ENCODE data around the gene LRRC75A.

LRRC75A gene

DNA sequence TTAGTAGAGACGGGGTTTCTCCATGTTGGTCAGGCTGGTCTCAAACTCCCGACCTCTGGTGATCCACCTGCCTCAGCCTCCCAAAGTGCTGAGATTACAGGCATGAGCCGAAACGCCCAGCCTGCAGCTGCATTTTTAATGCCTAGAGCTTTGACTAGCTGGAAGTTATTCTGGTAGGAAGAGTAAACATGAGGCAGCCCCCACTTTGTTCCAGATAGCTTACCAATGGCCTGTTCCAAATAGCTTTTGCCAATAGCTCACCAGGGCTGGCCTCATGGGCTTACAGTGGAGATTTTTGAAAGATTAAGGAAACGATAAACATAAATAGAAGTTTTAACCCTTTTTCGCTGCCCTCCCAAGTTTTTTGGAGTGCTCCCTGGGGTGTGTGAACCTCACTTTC is 66.8 kb downstream of the LRRC75A start:
- TF ChIP-seq YY1 (IDR thresholded peaks at IDR 0.05; ENCODE audit: low read depth) (no peak), FOXM1 (IDR thresholded peaks at IDR 0.05; ENCODE audit: borderline replicate concordance, low read depth) (no peak), CREB1 (IDR thresholded peaks at IDR 0.05; ENCODE audit: low read depth) (no peak), EGR1 (IDR thresholded peaks at IDR 0.05) (no peak), ZBTB7A (IDR thresholded peaks at IDR 0.05; ENCODE audit: low read depth) (no peak), TAF1 (IDR thresholded peaks at IDR 0.05; ENCODE audit: low read depth) (no peak), CEBPB (IDR thresholded peaks at IDR 0.05) (no peak), NFIC (IDR thresholded peaks at IDR 0.05) (no peak), RAD21 (IDR thresholded peaks at IDR 0.05; ENCODE audit: low read depth) (no peak), TEAD4 (IDR thresholded peaks at IDR 0.05) (no peak), REST (IDR thresholded peaks at IDR 0.05; ENCODE audit: low read depth) (no peak), TCF12 (IDR thresholded peaks at IDR 0.05; ENCODE audit: low read depth) (no peak), EP300 (IDR thresholded peaks at IDR 0.05; ENCODE audit: borderline replicate concordance) (no peak)
- TF ChIP-seq, protein P1, sequence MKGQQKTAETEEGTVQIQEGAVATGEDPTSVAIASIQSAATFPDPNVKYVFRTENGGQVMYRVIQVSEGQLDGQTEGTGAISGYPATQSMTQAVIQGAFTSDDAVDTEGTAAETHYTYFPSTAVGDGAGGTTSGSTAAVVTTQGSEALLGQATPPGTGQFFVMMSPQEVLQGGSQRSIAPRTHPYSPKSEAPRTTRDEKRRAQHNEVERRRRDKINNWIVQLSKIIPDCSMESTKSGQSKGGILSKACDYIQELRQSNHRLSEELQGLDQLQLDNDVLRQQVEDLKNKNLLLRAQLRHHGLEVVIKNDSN (IDR thresholded peaks at IDR 0.05): no peak
- TF ChIP-seq, protein P2, sequence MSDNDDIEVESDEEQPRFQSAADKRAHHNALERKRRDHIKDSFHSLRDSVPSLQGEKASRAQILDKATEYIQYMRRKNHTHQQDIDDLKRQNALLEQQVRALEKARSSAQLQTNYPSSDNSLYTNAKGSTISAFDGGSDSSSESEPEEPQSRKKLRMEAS (IDR thresholded peaks at IDR 0.05): no peak

- no peak for TF ChIP-seq NFIC (IDR thresholded peaks at IDR 0.05)
Measured at GRCh38 chr17:16423226-16423872, 68.6 kb downstream of the LRRC75A start.

- TF ChIP-seq YY1 (IDR thresholded peaks at IDR 0.05; ENCODE audit: low read depth) (no peak), CREB1 (IDR thresholded peaks at IDR 0.05; ENCODE audit: low read depth) (no peak), CEBPB (IDR thresholded peaks at IDR 0.05) (no peak), TCF12 (IDR thresholded peaks at IDR 0.05; ENCODE audit: low read depth) (no peak), TEAD4 (IDR thresholded peaks at IDR 0.05) (no peak), EGR1 (IDR thresholded peaks at IDR 0.05) (no peak)
- TF ChIP-seq, protein P2 (IDR thresholded peaks at IDR 0.05): no peak
Measured at GRCh38 chr17:16422416-16422815, 69.6 kb downstream of the LRRC75A start.

GRCh38 chr17:16419929-16420271 is 72.1 kb downstream of the LRRC75A start:
- TF ChIP-seq EP300 (IDR thresholded peaks at IDR 0.05; ENCODE audit: borderline replicate concordance) (no peak), TAF1 (IDR thresholded peaks at IDR 0.05; ENCODE audit: low read depth) (no peak), YY1 (IDR thresholded peaks at IDR 0.05; ENCODE audit: low read depth) (no peak), CREB1 (IDR thresholded peaks at IDR 0.05; ENCODE audit: low read depth) (no peak), NFIC (IDR thresholded peaks at IDR 0.05) (no peak), EGR1 (IDR thresholded peaks at IDR 0.05) (no peak), TCF12 (IDR thresholded peaks at IDR 0.05; ENCODE audit: low read depth) (no peak), TEAD4 (IDR thresholded peaks at IDR 0.05) (no peak), CEBPB (IDR thresholded peaks at IDR 0.05) (no peak), RAD21 (IDR thresholded peaks at IDR 0.05; ENCODE audit: low read depth) (no peak)
- TF ChIP-seq, protein P2 (IDR thresholded peaks at IDR 0.05): no peak

- 0 out of 2 replicates have a peak, but pooled peaks have one; percentile 22 for TF ChIP-seq EP300 (IDR thresholded peaks at IDR 0.05; ENCODE audit: borderline replicate concordance)
- no peak for TF ChIP-seq CEBPB (IDR thresholded peaks at IDR 0.05)
- no peak for TF ChIP-seq TEAD4 (IDR thresholded peaks at IDR 0.05)
- TF ChIP-seq TAF1 (IDR thresholded peaks at IDR 0.05; ENCODE audit: low read depth): no peak
Measured at GRCh38 chr17:16419074-16419928, 72.7 kb downstream of the LRRC75A start.

DNA sequence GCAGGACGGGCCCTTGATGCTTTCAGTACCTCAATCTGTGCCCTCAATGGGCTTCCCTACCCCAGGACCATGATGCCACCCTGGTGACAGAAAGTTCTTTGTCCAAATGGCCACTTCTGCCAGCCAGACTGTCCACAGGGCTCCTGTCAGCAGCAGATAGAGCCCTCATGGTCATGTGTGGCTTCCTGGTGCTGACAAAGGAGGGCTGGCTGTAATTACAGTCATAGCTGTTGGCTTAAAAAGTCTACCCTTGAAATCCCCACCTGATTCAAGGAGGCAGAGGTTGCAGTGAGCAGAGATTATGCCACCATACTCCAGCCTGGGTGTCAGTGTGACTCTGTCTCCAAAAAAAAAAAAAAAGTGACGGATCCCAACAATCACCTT is 73.3 kb downstream of the LRRC75A start:
- no peak for TF ChIP-seq YY1 (IDR thresholded peaks at IDR 0.05; ENCODE audit: low read depth)
- no peak for TF ChIP-seq FOXM1 (IDR thresholded peaks at IDR 0.05; ENCODE audit: borderline replicate concordance, low read depth)
- TF ChIP-seq CREB1 (IDR thresholded peaks at IDR 0.05; ENCODE audit: low read depth): no peak
- TF ChIP-seq EP300 (IDR thresholded peaks at IDR 0.05; ENCODE audit: borderline replicate concordance): no peak
- no peak for TF ChIP-seq TAF1 (IDR thresholded peaks at IDR 0.05; ENCODE audit: low read depth)
- TF ChIP-seq ZBTB7A (IDR thresholded peaks at IDR 0.05; ENCODE audit: low read depth): no peak
- TF ChIP-seq, protein P2 (IDR thresholded peaks at IDR 0.05): no peak
- no peak for TF ChIP-seq TCF12 (IDR thresholded peaks at IDR 0.05; ENCODE audit: low read depth)
- no peak for TF ChIP-seq RAD21 (IDR thresholded peaks at IDR 0.05; ENCODE audit: low read depth)
- no peak for TF ChIP-seq REST (IDR thresholded peaks at IDR 0.05; ENCODE audit: low read depth)
- TF ChIP-seq NFIC (IDR thresholded peaks at IDR 0.05): no peak

Measured in Ishikawa (cell line).